Measurements from ENCODE around the gene FSHR.

FSHR gene

DNA sequence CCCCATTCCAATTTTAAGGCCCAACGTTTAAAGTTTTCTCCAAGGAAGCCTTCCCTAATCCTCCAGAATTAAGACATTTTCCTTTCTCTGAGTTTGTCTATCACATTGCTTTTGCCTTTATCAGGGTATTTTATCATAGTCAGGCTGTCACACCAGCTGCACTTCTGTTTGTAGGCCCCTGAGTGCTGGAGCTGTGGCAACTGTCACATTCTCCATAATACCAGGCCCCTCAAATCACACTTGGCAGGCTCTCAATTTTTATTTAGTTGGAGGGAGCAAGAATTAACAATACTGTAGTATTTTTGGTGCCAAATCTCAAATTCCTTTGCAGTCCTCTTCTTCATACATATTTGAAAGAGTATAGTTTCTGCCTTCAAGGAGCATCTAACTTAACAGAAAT, 122.2 kb downstream of the FSHR start:
- DNase-seq = no peak

DNA sequence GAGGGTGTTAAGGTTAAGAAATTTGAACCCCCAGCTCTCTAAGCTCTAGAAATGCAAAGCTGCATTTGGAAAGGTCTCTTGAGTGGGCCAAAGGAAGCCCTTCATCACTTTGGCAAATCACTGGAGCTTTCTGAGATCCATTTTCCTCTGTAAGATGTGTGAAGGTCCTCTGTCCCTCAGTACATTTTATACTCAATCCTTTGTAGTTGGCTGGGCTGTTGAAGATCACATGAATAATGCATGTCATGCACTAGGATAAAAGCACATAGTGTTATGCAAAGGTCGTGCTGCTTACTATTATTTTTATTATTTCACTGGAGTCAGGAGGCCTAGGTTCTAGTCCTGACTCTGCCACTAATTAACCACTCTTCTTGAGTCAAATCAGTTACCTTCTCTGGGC, 124.9 kb downstream of the FSHR start:
- no peak for DNase-seq

DNA sequence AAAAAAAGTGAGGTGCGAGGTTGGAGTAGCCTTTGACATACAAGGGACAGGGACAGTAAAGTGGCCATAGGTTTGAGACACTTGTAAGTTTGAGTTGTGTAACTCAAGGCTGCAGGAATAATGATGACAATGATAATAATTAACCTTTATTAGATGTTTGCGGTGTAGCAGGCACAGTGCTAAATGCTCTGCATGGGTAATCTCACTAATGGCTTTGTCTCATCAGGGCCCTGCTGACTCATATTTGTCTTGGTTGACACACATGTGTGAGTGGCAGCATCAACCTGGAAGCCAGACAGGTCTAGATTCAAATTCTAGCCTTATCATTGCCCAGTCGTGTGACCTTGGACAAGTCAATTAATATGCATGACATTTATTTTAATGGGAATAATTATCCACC, 126.2 kb downstream of the FSHR start:
- DNase-seq = no peak

DNA sequence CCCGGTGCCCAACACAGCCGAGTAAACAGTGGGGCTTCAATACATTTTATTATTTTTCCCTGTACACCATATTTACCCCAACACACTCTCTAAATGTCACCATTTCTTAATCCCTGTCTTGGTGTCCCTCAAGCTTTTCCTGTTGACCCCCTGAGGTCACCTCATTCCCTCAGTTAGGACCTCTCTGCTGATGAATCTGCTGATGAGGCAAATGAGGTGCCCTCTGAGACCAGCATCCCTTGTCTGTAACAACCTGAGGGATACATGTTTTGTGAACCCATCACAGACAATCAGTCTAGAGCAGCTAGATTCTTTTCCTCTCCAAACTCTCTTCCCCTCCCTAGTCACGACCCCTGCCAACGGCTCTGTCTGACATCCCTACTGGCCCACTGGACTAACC, 127.6 kb downstream of the FSHR start:
- no peak for DNase-seq

DNA sequence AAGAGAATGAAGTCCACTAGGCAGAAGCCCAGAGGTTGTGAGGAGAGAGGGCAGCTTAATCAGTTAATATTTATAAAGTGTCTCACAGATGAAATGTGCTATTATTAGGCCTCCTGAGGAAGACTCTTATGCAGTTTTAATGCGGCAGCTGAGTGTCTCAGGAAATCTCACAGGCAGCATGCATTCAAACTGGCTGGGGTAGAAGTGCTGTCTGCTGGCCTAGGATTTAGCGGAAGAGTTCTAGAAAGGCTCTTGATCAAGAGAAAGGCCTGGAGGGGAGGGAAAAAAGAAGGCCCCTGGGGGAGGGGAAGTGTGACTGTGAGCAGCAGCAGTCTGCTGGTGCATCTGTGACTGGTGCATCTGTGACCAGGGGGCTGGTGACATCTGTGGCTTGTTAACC, 133.0 kb downstream of the FSHR start:
- no peak for DNase-seq

DNA sequence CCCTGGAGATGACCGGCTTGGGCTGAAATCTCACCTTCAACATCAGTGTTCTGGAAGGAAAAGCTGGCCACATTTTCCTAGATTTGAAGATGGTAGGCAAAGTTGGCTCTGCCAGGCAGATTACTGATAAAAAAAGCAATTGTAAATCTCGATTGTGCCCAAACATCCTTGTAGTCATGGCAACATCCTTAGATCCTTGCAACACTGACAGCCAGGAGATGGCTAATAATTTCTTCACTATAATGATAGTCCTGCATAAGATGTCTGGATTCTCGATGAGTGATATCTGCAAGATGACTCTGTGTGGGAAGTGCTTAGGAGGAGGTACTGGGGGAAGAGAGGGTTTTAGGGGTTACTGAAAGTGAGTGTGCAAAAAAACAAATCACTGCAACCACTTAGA, 149.1 kb downstream of the FSHR start:
- no peak for DNase-seq

DNA sequence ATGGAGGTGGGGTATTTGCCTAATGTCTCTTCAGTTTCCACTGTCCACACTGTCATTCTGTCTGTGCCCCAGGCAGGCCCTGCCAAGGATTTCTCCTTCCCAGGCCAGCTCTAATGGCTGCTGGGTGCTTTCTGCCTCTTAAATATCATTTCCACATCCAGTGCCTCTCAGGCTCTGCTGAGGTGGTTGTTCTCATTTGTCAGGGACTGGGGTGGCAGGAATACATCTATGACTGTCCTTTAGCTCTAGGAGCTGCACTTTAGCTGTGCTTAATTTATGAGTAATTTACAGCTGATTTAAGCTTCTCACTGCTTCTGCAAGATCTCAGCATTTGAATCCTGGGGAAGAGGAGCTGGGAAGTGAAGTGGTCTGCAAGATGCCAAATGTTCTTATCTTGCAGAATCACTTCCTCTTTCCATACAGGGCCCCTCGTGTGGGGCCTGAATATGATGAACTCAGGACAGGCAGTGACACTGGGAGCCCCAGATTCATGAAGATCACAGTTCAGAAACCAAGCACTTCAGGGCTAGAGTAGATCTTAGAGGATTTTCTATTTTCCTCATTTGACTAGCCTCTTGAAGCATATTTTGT, 150.2 kb downstream of the FSHR start:
- DNase-seq = no peak

DNA sequence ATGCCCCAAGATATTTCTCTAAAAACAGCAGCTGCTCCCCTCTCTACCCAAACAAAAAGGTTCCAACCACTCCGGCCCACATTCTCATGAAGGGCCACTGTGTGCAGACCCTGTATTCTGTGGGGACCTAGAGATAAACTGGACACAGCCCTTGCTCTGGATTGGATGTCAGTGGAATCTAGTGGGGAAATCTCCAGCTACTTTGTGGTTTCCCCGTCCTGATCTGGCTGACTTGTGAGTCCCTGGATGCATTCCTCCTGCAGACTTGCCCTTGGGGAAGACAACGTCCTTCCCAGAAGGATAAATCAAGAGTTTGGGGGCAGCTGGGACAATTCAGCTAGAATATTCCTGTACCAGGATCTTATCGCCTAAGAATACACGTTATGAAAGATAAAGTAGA, 151.1 kb downstream of the FSHR start:
- DNase-seq = no peak

DNA sequence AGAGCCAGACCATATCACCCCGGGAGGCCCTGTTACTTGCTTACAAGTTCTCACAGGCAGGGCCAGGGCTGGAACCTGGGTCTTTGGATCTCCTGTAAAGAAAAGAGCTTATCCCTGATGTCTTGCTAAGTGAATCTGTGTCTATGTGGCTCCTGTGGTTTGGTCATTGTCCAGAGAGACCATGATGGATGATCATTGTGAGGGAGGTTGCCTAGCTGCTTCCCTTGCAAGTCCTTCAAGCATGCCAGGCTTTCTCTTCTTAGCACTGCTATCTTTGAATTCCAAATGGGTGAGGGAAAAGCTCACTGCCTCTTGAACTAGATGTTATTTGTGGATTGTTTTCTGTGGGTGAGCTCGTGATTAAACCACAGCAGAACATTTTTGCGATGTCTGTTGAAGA, 151.6 kb downstream of the FSHR start:
- DNase-seq = no peak

DNA sequence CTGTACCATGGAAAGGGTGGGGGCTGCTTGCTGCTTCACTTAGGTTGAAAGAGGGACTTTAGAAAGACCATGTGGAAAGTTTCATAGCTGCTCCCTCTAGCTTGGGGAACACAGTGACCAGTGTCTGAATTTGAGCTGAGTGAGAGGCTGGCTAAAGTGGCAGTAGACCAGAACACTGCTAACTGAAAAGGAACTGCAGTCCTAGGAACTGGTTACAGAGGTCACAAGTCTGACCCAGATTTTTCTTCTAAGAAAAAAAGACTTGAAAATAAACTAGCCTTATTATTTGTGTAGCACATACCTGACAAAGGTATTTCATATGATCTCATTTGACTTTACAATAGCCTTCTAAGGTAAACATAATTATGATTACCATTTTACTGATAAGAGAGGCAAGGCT, 153.6 kb downstream of the FSHR start:
- no peak for DNase-seq

DNA sequence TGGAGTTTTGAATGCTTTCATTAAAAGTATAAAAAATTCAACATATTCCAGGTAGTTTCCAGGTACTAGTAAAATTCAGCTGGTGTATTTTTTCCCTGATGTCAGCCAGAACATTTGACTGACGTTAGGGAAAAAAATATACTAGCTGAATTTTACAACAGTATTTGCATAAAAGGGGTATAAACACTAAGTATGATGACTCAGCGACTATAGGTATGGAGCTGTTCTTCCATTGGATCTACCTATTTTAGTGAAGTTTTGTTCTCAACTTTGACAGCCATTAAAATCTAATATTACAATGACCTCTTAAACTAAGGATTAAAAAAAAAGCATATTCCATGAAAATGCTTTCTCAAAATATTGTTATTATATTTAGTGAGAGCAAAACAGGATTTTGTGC, 155.9 kb downstream of the FSHR start:
- DNase-seq = no peak

DNA sequence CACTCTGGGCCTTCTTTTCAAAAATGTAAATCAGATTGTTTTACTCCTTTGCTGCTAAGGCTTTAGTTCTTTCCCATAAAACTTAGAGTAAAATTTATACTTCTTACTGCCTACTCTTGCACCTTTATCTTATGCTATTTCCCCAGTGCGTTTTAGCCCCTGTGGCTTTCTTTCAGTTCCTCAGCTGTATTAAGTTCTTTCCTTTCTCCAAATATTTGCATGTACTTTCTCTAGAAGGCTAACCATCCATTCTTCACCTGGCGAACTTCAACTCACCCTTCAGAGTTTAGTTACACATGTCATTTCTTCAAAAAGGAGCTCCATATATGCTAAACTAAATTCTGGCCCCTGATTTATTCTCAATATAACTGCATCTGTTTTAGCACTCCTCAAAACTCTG, 160.7 kb downstream of the FSHR start:
- DNase-seq = no peak

DNA sequence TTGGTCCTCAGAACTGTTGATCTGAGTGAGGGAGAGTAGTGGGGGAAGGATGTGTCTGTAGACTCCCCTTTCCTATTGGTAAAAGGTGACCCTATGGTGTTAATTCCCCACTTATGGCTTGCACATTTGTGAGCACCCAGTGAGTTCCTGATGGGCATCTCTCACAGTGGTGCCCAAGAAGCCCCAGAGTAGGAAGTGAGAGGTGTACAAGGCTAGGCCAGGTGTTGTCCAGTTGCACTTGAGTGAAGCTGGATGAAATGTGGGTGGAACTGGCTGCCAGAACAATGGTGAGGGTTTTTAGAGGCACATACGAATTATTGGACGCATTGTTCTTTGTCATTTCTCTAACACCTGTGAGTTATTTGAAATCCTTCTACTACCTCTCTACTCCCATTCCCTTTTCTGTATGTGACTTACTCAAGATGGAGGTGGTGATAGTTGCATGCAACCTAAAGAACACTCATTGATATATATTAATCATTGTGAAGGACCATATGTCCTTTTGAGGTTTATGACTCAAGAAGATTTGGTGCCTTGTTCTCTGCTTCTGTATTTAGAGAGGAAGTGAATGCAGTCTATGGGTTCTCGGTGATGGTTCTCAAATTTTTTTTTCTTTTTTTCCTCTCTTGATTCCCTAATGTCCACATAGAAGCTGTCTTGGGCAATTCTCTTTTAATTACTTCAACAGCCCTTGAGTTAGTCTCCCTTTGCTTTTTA, 162.7 kb downstream of the FSHR start:
- DNase-seq = no peak

DNA sequence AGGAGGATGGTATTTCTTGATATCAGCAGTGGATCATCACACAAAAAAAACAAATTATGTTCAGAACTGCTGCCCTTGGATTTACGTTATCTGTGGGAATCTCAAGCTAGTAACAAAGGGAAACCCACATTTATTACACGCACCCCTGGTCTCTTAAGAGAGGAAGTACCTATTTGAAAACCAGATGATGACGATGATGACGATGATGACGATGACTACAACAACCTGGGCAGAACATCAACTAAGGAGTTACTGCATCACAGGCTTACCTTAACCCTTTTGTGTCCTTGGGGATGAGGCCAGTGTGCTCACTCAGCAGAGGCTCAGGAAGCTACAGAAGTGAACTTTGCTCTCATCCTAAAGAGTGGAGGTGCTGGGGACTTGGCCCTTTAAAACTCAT, 169.4 kb downstream of the FSHR start:
- no peak for DNase-seq

DNA sequence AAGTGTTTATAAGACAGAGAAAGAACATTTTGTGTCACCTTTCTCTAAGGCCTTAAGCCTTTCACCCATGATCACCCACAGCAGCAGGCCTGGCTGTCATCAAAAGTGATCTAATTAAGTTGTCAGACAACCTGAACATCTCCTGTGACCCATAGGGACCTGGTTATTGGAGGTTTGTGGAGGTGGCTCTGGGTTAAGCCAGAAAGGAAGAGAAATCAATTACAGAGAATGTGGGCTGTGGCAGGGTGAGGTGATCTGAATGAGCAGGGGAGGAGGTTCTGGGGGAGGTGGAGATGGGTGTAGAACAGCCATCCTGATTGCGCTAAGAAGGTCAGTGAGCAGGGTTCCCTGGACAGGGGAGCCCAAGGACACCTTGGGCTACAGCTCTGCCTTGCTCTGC, 170.8 kb downstream of the FSHR start:
- no peak for DNase-seq

DNA sequence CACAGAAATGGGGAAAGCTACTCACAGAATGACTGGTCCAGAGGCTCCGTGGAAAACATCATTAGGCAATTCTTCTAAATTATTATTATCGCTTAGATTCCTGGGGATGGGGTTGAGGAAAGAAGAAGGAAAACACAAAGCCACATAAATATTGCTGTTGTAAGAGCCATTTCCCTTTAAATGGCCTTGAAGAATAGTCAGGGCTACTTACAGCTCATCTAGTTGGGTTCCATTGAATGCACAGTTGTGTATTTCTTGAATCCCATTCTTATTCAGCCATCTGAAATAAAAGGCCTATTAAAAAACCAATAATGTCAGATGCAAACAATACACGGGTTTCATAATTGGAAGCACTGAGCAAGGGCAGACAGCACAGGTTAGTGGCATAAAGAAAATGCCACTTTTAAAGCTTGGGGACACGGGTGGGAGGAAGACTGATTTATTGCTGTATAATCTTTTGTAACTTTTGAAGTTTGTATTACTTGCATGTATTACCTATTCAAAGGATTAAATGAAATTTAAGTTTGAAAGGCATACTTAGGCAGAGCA, 171.4 kb downstream of the FSHR start:
- no peak for DNase-seq

DNA sequence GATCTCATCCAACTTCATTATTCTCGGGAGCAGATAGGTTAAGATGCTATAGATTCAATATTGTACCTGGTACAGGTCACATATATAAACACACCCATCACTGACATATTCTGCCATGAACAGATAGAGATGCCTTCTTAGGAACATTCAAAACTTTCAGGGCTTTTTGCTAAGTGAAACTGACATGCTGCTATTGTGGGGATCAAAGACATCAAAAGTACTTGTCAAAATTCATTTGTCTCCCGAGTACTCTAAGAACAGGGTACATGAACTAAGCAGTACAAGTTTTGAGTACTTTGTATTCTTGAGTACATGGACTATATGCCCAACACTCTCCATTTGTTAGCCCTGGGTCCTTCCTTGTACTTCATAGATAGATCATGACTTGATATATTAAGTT, 173.5 kb downstream of the FSHR start:
- no peak for DNase-seq

DNA sequence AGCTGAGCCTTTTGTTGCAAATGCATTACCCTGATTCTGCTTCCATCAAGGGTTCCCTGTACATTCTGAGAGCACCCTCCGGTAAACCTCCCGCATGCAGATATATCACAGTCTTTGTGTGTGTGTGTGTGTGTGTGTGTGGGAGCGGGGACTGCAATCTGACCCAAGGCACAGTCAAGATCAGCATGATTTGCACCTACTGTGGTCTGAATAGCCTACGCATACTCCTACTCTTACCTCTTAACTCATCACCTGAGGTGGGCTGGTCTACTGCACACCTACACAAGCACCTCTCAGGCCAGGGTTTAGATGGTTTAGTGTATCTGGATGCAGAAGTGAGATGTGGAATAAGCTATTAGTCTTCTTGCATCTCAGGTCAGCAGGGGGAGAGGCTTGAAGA, 174.6 kb downstream of the FSHR start:
- DNase-seq = no peak

DNA sequence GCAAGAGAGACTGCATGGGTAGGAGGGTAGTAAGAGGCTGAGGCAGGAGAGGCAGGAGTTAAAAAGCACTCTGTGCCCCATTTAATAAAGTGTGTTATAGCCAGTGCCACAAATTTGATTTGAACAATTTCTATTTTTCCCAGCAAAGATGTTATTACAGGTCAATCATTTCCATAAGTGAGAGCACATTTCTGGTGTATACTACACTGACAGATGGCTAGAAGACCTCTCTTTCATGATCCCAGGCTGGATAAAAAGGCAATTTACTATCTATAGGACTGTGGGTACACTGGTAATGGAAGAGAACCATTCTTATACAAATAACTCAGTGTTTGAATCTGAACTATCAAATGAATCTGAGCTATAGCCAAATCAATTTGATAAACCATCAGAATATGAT, 176.2 kb downstream of the FSHR start:
- DNase-seq = no peak

DNA sequence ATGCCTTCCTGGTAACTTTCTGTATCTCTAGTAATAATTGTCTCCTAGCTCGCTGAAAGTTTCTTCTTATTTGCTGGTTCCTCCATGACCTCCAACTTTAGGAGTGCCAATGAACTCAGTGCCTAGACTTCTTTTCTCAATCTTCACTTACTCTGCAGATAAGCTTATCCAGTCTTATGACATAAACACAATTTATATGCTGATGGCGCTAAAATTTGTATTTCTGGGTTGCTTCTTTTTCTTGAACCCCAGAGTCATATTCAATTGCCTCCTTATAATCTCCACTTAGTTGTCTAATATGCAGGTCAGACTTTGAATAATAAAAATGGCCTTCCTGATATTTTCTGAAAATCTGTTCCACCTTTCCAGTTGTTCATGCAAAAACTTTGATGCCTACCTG, 182.5 kb downstream of the FSHR start:
- DNase-seq = no peak

DNA sequence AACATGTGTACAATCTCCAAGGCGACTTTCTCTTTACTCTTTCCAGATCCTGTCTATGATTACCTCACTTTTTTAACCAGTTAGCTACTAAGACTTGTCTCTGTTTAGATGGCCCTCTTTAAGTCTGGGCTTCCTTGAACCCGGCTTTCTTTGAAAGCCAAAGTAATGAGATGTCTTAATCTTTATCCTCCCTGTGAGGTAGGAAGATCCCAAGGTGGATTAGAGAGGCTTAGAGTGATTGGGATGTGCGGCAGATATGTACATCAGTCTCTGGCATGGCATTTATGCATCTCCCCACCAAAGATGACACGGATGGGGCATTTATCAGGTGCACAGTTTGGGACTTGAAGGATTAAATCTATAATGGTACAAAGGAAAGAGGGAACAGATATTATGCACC, 186.3 kb downstream of the FSHR start:
- no peak for DNase-seq

DNA sequence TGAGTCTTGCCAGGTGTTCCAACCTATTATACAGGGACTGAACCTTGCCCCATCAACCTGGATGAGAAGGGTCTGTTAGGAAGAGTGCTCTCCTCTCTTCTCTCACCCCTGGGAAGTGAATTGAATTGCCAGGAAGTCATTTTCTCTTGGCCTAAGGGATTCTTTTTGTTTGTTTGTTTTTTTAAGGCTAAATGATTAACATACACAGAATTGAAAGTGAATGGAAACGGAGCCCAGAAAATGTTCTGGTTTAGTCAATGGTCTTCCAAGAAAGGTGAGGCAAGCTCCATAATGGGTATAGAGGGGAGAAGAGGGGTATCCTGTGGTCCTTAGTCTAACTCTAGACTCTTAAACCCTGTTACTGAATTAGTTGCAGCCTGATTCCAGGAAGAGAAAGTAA, 189.1 kb downstream of the FSHR start:
- DNase-seq = no peak

DNA sequence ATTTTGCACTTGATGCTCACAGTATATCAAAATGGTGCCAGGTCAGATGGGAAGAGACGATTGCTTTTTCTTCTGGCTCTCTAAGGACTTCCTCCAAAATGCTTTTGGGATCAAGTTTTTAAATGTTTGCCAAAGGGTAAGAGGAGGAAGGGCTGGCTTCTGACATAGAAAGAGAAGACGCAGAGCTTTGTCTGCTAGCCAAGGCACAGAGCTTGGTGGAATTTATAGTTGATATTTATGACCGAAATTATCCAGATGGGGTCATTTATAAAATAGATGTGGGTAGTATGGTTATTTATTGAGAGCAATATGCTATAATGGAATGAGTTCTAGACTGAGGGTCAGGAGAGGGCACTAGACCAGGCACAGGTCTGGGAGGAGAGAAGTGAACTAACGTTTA, 193.3 kb downstream of the FSHR start:
- DNase-seq = no peak

DNA sequence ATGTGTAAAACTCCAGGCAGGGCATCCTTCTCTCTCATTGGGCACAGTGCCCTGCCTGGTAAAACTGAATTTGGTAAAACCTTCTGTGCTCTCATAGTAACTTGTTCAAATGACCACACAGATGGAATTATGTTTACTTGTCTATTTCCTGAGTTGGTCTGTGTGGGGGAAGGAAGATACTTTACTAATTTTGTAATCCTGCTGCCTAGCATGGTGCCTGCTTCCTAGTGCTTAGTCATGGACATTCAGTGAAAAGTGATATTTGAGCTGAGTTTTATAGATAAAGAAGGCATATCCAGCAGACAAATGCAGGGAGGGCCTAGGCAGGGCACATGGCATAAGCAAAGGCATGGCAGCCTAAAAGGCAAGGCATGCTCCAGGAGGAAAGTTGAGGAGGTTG, 199.4 kb downstream of the FSHR start:
- no peak for DNase-seq

DNA sequence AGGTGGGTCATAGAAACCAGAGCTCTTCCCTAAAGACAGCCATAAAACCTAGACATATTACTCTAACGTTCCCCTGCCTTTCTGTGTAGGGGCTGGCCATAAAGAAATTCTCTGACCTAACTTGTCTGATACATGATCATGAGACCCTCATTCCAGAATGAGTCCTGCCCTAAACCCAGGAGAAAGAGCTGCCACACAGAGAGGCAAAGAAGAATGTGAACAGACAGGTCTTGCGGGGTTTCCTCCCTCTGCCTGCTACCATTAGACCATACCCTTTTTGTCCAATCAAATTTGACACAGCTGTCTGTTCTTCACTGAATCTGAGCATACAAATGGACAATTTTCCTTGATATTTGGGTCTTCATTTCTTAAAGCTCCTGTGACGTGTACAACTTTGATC, 200.0 kb downstream of the FSHR start:
- DNase-seq = no peak
